K562 (cell line): ENCODE results near the gene CALR3. TPM values are rescaled to one million over a fixed set of nuclear protein-coding genes. Genes with fewer than 3 reads are reported as not detected.

Source experiments
- ATAC-seq: fragments of 200-7000 bp; cut with Tn5 transposase; 3 replicates; pipeline ENCODE4 v1.9.1; 2020; ENCODE audit warnings: moderate library complexity
- BruUV-seq: library from RNA; stranded (reverse); fragments of 400-500 nt; replicated peaks from 2 replicates; lab custom pipeline; 2021; lab: Mats Ljungman, UMichigan
- CTCF ChIA-PET: fragments of 300-600 bp; formaldehyde crosslinking; extraction: SDS; loops from one replicate; lab custom pipeline; 2021; ENCODE audit warnings: low intra/inter-chr PET ratio; lab: Yijun Ruan, JAX
- POLR2A ChIA-PET: fragments of 300-600, 350-650 bp; sonication (Branson Sonifier 250); formaldehyde crosslinking; extraction: SDS; loops from one replicate; lab custom pipeline; 2021; ENCODE audit warnings: antibody characterized with exemption, inconsistent platforms; lab: Yijun Ruan, JAX
- DNase-seq, 4 experiments: peaks; one replicate each; pipeline versions ENCODE4 v3.0.0 to v3.0.0-alpha.2; 2011 to 2018; ENCODE audit warnings: low spot score in 3 of 4, mixed read lengths in 3 of 4; ENCODE audit errors: extremely low read depth in 1 of 4
- FAIRE-seq: peaks from 2 replicates; lab custom pipeline; 2011; peaks lifted over from hg19 to GRCh38; lab: Jason Lieb, UNC
- H2AFZ ChIP-seq: 2 replicates; pipeline ENCODE4 v1.6.0; 2011; ENCODE audit warnings: low read depth, low read length, control low read depth, inconsistent platforms
- H3K27ac ChIP-seq: fragments of 200-600 bp; 3 replicates; pipeline ENCODE4 v1.8.0; 2011; ENCODE audit warnings: low read depth, mild to moderate bottlenecking, control low read depth, inconsistent platforms, low read length, moderate library complexity, mixed read lengths; ENCODE audit errors: extremely low read depth
- H3K27me3 ChIP-seq, 2 experiments: fragments of 300-600 bp in 1 of 2; 2 replicates in 1 of 2; 3 replicates in 1 of 2; pipeline versions ENCODE4 v1.6.0 to v1.8.0; 2011; ENCODE audit warnings: inconsistent platforms in 2 of 2, low read length in 2 of 2, mild to moderate bottlenecking in 1 of 2, mixed read lengths in 1 of 2, moderate library complexity in 1 of 2; ENCODE audit not compliant: control insufficient read depth in 2 of 2, insufficient read depth in 2 of 2
- H3K36me3 ChIP-seq: fragments of 300-600 bp; 3 replicates; pipeline ENCODE4 v1.8.0; 2011; ENCODE audit warnings: mild to moderate bottlenecking, low read length, inconsistent platforms; ENCODE audit not compliant: control insufficient read depth, insufficient read depth
- H3K4me1 ChIP-seq, 2 experiments: fragments of 200-600 bp in 1 of 2; replicated peaks in 1 of 2; 2 replicates in 1 of 2; 3 replicates in 1 of 2; pipeline versions ENCODE4 v1.5.1 to v1.8.0; 2011; ENCODE audit warnings: inconsistent platforms in 2 of 2, low read length in 2 of 2, mild to moderate bottlenecking in 1 of 2, mixed read lengths in 1 of 2, moderate library complexity in 1 of 2; ENCODE audit not compliant: control insufficient read depth in 2 of 2, insufficient read depth in 2 of 2
- H3K4me2 ChIP-seq: 2 replicates; pipeline ENCODE4 v1.6.1; 2011; ENCODE audit warnings: low read length, control low read depth, inconsistent platforms, mixed read lengths; ENCODE audit not compliant: insufficient read depth
- H3K4me3 ChIP-seq: fragments of 200-600 bp; sonication (generic), shearing (Covaris generic); 2 replicates; pipeline ENCODE4 v1.5.1; 2016; ENCODE audit warnings: control low read depth, inconsistent platforms
- H3K79me2 ChIP-seq: fragments of 200-600 bp; 3 replicates; pipeline ENCODE4 v1.8.0; 2011; ENCODE audit warnings: low read length, inconsistent platforms; ENCODE audit not compliant: control insufficient read depth, insufficient read depth
- H3K9ac ChIP-seq, 2 experiments: 2 replicates each; pipeline versions ENCODE4 v1.6.0 to v1.6.1; 2011; ENCODE audit warnings: low read depth in 2 of 2, low read length in 2 of 2, control low read depth in 1 of 2, inconsistent platforms in 1 of 2, mild to moderate bottlenecking in 1 of 2, mixed read lengths in 1 of 2; ENCODE audit not compliant: insufficient read depth in 1 of 2
- H3K9me1 ChIP-seq: one replicate; pipeline ENCODE4 v1.6.0; 2011; ENCODE audit warnings: inconsistent platforms, mild to moderate bottlenecking, low read length, moderate library complexity; ENCODE audit not compliant: control insufficient read depth, insufficient read depth
- H3K9me3 ChIP-seq: replicated peaks from 2 replicates; pipeline ENCODE4 v1.5.1; 2011; ENCODE audit warnings: low read depth, low read length, inconsistent platforms; ENCODE audit not compliant: control insufficient read depth, insufficient read depth
- H4K20me1 ChIP-seq: replicated peaks from 2 replicates; pipeline ENCODE4 v1.6.1; 2011; ENCODE audit warnings: low read length, inconsistent platforms, mixed read lengths; ENCODE audit not compliant: control insufficient read depth, insufficient read depth
- FOS ChIP-seq: IDR thresholded peaks from 3 replicates; pipeline ENCODE4 v1.6.1; 2011; ENCODE audit not compliant: insufficient read length; ENCODE audit errors: extremely low read depth
- RAD21 ChIP-seq, 2 experiments: fragments of 250-450 bp in 1 of 2; fragments of 450-650 bp in 1 of 2; sonication (Bioruptor Pico) in 1 of 2; formaldehyde crosslinking in 1 of 2; IDR thresholded peaks in 1 of 2; conservative IDR thresholded peaks in 1 of 2; 2 replicates each; pipeline versions ENCODE4 v1.4.0 to v1.8.0; 2020 to 2022; ENCODE audit warnings: mild to moderate bottlenecking in 2 of 2, moderate library complexity in 1 of 2
- REST ChIP-seq, 2 experiments: fragments of 450-650 bp; formaldehyde crosslinking in 1 of 2; IDR thresholded peaks; 2 replicates each; pipeline versions ENCODE4 v1.4.0 to v1.6.1; 2014 to 2020; ENCODE audit warnings: mild to moderate bottlenecking in 2 of 2, borderline replicate concordance in 1 of 2, low read depth in 1 of 2
- SMC3 ChIP-seq: conservative IDR thresholded peaks from 2 replicates; pipeline ENCODE4 v1.6.1; 2011; ENCODE audit warnings: low read depth, low read length, improper control_type of control experiment; ENCODE audit not compliant: insufficient read depth
- TSHZ1 ChIP-seq: fragments of 250-450 bp; sonication (Bioruptor Pico); IDR thresholded peaks from 2 replicates; pipeline ENCODE4 v1.4.0; 2020; ENCODE audit warnings: mild to moderate bottlenecking, moderate library complexity
- WGBS: fragments of 100-300 bp; shearing (Covaris generic); methylation state at CpG from one replicate; pipeline ENCODE4 v1.1.6; 2016; ENCODE audit warnings: low coverage, mixed read lengths; ENCODE audit not compliant: insufficient coverage; ENCODE audit errors: missing lambda C conversion rate; 5-methylcytosine and 5-hydroxymethylcytosine counted together
- in situ Hi-C: fragments of 300-500 bp; cut with MboI; formaldehyde crosslinking; loops from 4 replicates; pipeline ENCODE4 v1.15.0; 2018; ENCODE audit warnings: inconsistent platforms, mixed read lengths
- intact Hi-C: fragments of 100-400 bp; cut with micrococcal nuclease; formaldehyde crosslinking; loops from 2 replicates; pipeline ENCODE4 v1.14.2; 2022
- polyA plus RNA-seq, 8 experiments: library from polyadenylated mRNA; depleted of rRNA in 4 of 8; stranded (reverse) in 5 of 8; unstranded in 3 of 8; fragments of >200 nt; fragmentation: Nextera tagmentation in 2 of 8; fragmentation: Illumina TruSeq in 1 of 8; extraction: Ambion mirVana in 2 of 8; extraction: Trizol in 1 of 8; gene quantifications; 2 replicates each; pipeline versions ENCODE4 v1.2.1 to v1.2.3, GENCODE V29; 2011 to 2014; ENCODE audit warnings: inconsistent platforms in 1 of 8, missing spikeins in 1 of 8
- total RNA-seq, 7 experiments: library from RNA; depleted of rRNA in 6 of 7; stranded (reverse); fragments of >200 nt in 6 of 7; fragmentation: Illumina TruSeq in 2 of 7; extraction: Trizol in 2 of 7; gene quantifications; 2 replicates each; pipeline versions ENCODE4 v1.2.1 to v1.2.3, GENCODE V29; 2011 to 2021; ENCODE audit warnings: low replicate concordance in 1 of 7
- TF ChIP-seq, protein P1 (sequence below), 3 experiments: IDR thresholded peaks in 2 of 3; conservative IDR thresholded peaks in 1 of 3; 2 replicates each; pipeline ENCODE4 v1.5.1; 2011 to 2012; ENCODE audit warnings: low read length in 3 of 3, mild to moderate bottlenecking in 3 of 3, control low read depth in 2 of 3, improper control_type of control experiment in 1 of 3, inconsistent platforms in 1 of 3, low read depth in 1 of 3, mixed read lengths in 1 of 3, moderate library complexity in 1 of 3; ENCODE audit not compliant: insufficient read depth in 2 of 3

The CALR3 gene
- total and polyA plus RNA-seq, 9 of the 15 experiments (the other 6 are each of a cell fraction or from before 2014, with no cell fraction given) = 0.15 to 0.41 (median 0.22) TPM; not detected in 4

DNA sequence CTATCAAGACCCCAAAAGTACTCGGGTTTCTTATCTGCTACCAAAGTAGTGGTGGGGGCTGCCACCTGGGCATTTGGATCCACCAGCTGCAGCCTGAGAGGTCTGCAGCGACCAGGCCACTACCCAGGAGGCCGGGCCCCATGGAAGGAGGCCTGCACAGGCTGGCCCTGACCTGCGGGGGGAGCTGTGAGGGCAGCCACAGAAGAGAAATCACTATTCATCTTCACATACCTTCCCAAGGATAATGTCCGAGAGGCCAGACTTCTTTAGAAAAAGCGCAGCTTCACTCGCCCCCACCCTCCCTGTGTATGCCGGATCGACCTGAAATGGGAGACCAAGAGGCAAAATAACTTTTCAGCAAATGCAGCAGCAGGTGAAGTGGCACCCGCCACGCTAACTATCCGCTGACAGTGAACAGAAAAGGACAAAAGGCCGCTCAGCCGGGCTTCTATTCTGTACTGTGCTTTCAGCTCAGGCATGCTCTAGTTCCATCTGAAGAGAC, 54.3 kb downstream of the CALR3 start:
- no TSS peak for BruUV-seq
- Histone ChIP-seq H3K9ac (no peak overlapping the region), H3K27me3 (no peaks in the 10 kb centered on the region), H3K4me3 (no peak overlapping the region), H3K9me1 (peaks cover 8% of the 10 kb centered on the region), H3K79me2 (peaks cover 37% of the 10 kb centered on the region), H2AFZ (no peak overlapping the region), H3K36me3 (peaks cover 39% of the 10 kb centered on the region; the same call in 2 of the 3 replicates), H3K27ac (no peak overlapping the region), H3K4me1 (peaks cover 20 to 26% of the 10 kb centered on the region in 2 experiments), H4K20me1 (peaks cover 30% of the 10 kb centered on the region; the same call in 1 of the 2 replicates), H3K9me3 (no peaks in the 10 kb centered on the region), H3K4me2 (no peak overlapping the region)
- ChIA-PET POLR2A (interaction anchor here (0.5 to 0.9 kb wide), 3 partner anchors 10 to 1126 kb away, joined by 3 to 6 read pairs (median 3); no protein-coding TSS in a partner anchor), CTCF (interaction anchor here (0.6 kb wide), 1 partner anchor 264 kb away, joined by 3 read pairs; no protein-coding TSS in a partner anchor)
- FAIRE-seq (peak; percentile 54), DNase-seq (peak; percentile 54 to 71 (median 64)), ATAC-seq (peak; percentile 93)
- 77% methylated on average over 13 of the region's 14 CpGs for WGBS
- intact Hi-C loops (no loop called here), in situ Hi-C loops (no loop called here)
- TF ChIP-seq, protein P1, sequence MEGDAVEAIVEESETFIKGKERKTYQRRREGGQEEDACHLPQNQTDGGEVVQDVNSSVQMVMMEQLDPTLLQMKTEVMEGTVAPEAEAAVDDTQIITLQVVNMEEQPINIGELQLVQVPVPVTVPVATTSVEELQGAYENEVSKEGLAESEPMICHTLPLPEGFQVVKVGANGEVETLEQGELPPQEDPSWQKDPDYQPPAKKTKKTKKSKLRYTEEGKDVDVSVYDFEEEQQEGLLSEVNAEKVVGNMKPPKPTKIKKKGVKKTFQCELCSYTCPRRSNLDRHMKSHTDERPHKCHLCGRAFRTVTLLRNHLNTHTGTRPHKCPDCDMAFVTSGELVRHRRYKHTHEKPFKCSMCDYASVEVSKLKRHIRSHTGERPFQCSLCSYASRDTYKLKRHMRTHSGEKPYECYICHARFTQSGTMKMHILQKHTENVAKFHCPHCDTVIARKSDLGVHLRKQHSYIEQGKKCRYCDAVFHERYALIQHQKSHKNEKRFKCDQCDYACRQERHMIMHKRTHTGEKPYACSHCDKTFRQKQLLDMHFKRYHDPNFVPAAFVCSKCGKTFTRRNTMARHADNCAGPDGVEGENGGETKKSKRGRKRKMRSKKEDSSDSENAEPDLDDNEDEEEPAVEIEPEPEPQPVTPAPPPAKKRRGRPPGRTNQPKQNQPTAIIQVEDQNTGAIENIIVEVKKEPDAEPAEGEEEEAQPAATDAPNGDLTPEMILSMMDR (IDR thresholded peaks at IDR 0.05 in 2 of 3, conservative IDR thresholded peaks at IDR 0.05 in 1 of 3; ENCODE audit: insufficient read depth in 2 of 3, low read depth in 1 of 3, low read length in 3 of 3) = peak; percentile 61 to 73 (median 65)
- TF ChIP-seq SMC3 = 0 out of 2 replicates have a peak, but pooled peaks have one; percentile 24
- TF ChIP-seq RAD21 (CRISPR knock-in tag; conservative IDR thresholded peaks at IDR 0.05 in 1 of 2, IDR thresholded peaks at IDR 0.05 in 1 of 2) = peak; percentile 25 to 63; a peak in 3 of 4 replicates
- TF ChIP-seq REST (IDR thresholded peaks at IDR 0.05; ENCODE audit: borderline replicate concordance) = peak; percentile 52
- no peak for TF ChIP-seq REST (CRISPR knock-in tag; IDR thresholded peaks at IDR 0.05; ENCODE audit: low read depth)
- no peak for TF ChIP-seq TSHZ1 (CRISPR knock-in tag)
- no peak for TF ChIP-seq FOS
